ENCODE measurements around the gene DNTTIP2.
"Not testable (repeated sequence)": the region's sequence is repeated elsewhere in the genome, so short reads cannot be mapped to it uniquely, and the experiment has no call there.

The DNTTIP2 gene

DNA sequence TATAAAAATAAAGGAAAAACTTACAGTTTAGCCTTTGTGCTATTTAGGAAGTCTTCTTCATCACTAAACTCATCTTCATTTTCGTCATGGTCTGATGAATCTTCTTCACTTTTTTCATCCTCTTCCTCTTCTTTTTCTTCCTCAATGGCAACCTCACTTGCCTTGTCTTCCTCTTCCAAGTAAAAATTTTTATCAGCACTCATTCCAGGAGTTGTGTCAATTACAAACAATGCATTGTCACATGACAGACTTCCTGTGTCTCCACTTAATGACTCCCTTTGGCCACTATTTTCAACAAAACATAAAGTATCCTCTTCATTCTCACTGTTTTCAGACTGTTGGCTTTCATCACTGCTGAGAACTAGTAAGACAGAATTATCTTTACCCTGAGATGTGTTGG, 2.8 kb downstream of the DNTTIP2 start:
- peak; percentile 22 for DNase-seq (ENCODE audit: low spot score)

- DNase-seq (ENCODE audit: low spot score) = peak; percentile 26
These were observed 4.9 kb downstream of the DNTTIP2 start for GRCh38 chr1:93874025-93874651.

GRCh38 chr1:93871366-93871765, 7.6 kb downstream of the DNTTIP2 start:
- DNase-seq (ENCODE audit: low spot score) = no peak

GRCh38 chr1:93869653-93870052, 9.4 kb downstream of the DNTTIP2 start:
- no peak for DNase-seq (ENCODE audit: low spot score)

DNA sequence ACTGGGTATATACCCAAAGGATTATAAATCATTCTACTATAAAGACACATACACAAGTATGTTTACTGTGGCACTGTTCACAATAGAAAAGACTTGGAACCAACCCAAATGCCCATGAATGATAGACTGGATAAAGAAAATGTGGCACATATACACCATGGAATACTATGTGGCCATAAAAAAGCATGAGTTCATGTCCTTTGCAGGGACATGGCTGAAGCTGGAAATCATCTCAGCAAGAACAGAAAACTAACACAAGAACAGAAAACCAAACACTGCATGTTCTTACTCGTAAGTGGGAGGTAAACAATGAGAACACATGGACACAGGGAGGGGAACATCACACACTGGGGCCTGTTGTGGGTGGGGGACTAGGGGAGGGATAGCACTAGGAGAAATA, 10.5 kb downstream of the DNTTIP2 start:
- not testable (repeated sequence) for DNase-seq (ENCODE audit: low spot score)

DNA sequence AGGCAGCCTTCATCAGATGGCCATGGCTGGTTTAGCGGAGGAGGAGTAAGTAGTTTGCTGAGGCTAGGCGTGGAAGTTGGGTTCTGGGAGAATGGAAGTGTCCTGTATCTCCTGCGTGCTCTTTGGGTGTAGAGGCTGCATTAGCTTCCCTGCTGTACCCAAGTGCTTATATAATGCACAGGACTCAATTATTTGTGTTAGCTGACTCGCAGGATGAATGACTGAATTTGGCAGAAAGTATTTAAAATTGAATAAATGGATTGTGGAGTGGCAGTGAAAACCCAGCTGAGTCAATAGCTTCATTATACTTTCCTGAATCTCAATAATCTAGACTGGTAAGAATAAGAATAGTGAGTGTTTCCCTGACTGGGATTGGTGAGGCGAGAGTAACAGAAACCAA, 13.8 kb downstream of the DNTTIP2 start:
- no peak for DNase-seq (ENCODE audit: low spot score)

DNA sequence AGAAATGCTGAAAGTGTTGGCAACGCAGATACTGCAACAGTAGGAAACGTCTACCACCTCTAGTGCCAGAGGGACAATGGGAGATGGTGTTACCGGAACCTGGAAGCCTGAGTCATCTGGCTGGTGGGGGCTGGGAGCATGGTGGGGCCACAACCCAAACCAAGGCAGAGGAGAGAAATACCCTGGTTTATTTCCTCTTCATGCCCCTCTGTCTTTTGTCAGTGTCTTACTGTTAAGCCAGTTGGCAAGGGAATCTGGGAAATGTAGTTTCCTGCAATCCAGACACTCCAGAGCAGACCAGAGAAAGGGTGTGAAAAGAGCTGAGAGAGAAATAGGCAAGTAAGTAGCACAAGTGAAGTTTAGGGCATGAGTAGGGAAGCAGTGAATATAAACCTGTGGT, 14.8 kb downstream of the DNTTIP2 start:
- DNase-seq (ENCODE audit: low spot score) = no peak

DNA sequence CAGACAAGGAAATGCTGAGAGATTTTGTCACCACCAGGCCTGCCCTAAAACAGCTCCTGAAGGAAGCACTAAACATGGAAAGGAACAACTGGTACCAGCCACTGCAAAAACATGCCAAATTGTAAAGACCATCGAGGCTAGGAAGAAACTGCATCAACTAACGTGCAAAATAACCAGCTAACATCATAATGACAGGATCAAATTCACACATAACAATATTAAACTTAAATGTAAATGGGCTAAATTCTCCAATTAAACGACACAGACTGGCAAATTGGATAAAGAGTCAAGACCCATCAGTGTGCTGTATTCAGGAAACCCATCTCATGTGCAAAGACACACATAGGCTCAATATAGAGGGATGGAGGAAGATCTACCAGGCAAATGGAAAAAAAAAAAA, 21.4 kb downstream of the DNTTIP2 start:
- not testable (repeated sequence) for DNase-seq (ENCODE audit: low spot score)

- not testable (repeated sequence) for DNase-seq (ENCODE audit: low spot score)
These were observed 23.0 kb downstream of the DNTTIP2 start for GRCh38 chr1:93855983-93856382.

GRCh38 chr1:93853940-93854339, 25.1 kb downstream of the DNTTIP2 start:
- DNase-seq (ENCODE audit: low spot score) = no peak

- no peak for DNase-seq (ENCODE audit: low spot score)
These were observed 27.1 kb downstream of the DNTTIP2 start for GRCh38 chr1:93851878-93852277.

DNA sequence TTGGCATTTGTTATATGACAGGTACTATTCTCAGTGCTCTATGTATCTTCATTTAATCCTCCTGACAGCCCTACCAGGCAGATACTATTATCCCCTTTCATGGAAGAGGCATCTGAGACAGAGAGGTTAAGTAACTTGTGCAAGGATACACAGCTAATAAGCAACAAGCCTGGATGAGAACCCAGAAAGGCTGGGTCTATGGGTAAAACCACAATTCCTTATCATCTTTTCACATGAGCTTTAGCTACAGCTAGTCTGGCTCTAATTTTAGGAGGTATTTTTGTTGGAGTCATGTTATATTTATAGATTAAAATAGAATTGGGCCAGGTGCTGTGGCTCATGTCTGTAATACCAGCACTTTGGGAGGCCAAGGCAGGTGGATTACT, 27.7 kb downstream of the DNTTIP2 start:
- no peak for DNase-seq (ENCODE audit: low spot score)

GRCh38 chr1:93850687-93851326, 28.2 kb downstream of the DNTTIP2 start:
- DNase-seq (ENCODE audit: low spot score) = not testable (repeated sequence)

GRCh38 chr1:93848350-93848883, 30.6 kb downstream of the DNTTIP2 start:
- DNase-seq (ENCODE audit: low spot score) = no peak

- peak; percentile 47 for DNase-seq (ENCODE audit: low spot score)
These were observed 31.2 kb downstream of the DNTTIP2 start for GRCh38 chr1:93847811-93848288.

DNA sequence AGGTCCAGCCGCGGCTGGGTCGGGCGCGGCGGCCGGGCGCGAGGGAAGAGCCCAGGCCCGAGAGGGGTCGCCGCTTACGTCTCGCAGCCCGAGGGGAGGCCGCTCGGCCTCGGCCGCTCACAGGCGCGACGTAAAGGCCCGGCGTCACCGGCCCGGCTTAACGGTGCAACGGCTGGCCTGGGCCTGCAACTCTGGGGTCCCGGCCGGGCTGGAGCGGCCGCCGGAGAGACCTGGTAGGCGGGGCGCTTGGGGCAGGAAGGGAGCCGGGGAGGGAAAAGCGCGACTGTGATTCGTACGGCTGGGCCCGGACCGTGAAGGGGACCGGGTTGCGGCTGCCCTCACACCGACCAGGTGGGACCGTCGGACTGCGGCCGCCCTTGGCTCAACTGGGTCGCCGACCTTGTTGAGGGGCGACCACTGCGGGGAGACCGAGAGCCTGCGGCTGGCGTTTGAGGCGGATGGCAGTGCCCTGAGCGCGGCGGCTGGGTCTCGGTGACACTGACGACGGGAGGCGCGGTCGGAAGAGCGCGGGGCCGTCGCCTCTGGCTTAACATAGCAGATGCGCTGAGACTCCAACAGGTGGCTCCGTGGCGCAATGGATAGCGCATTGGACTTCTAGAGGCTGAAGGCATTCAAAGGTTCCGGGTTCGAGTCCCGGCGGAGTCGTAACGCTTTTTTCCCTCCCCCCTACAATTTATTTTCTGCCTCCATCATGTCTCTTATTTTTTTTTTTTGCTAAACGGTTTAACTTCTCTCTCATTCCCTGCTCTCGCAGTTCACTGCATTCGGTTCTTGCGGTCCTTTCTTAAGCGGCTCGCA, 31.8 kb downstream of the DNTTIP2 start:
- peak; percentile 83 for DNase-seq (ENCODE audit: low spot score)

DNA sequence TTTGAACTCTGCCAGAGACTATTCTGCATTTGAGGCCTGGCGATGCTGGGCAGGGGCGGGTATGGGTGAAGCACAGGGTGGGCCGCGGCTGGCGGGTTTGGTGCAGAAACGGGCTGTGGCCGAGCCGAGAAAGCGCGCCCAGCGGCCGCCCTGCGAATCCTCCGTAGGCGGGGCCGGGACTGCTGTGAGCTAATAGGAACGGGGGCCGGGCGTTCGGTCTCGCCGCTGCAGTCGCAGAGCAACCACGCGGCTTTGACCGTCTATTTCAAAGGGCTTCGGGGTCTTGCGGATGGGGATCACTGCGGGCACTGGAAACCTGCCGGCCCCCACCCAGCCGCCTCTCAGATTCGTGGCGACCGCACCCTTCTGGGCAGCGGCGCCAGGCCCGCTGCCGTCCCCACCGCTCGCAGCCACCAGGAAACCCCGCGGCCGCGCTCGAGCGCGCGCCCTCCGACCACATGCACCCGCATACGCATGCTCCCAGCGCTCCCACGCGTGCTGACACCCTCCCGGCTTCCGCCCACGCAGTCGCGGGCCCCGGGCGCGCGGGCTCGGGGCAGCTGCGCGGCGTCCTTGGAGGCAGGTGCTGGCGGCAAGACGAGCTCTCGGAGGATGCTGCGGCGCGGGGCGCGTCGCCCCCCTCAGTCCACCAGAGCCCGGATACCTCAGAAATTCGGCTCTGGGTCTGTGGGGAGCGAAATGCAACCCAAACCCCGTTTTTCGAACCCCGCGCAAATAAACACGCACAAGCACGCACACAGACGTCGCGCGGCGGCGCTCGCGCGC, 32.6 kb downstream of the DNTTIP2 start:
- DNase-seq (ENCODE audit: low spot score) = peak; percentile 69

DNA sequence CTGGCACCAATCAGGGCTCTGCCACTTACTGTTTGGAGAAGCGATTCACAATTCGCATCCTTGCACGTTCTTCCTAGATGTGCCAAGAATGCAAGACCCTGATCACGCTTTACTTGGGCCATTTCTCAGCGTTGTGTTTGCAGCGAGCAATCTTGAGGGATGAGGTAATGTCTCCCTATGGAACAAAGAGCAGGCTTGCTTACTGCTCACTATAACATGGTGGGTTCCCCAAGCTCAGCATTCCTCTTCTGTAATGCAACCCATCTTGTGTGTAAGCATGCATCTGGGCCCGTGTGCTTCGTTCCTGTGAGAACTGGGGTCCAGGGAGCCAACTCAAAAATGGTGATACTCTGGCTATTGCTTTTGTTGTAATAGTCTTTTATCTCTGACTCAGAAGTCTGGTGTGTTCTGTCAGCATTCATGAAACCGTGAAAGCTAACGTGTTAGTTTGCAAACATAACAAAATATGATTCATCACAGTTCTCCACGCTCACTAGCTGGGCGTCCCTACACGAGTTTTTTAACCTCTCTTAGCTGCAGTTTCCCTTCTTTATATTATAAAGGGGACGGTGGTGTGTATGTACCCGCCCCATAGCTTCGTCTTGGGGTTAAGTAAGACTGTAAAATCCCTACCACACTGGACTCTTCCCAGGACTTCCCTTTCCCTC, 33.3 kb downstream of the DNTTIP2 start:
- peak; percentile 77 for DNase-seq (ENCODE audit: low spot score)

DNA sequence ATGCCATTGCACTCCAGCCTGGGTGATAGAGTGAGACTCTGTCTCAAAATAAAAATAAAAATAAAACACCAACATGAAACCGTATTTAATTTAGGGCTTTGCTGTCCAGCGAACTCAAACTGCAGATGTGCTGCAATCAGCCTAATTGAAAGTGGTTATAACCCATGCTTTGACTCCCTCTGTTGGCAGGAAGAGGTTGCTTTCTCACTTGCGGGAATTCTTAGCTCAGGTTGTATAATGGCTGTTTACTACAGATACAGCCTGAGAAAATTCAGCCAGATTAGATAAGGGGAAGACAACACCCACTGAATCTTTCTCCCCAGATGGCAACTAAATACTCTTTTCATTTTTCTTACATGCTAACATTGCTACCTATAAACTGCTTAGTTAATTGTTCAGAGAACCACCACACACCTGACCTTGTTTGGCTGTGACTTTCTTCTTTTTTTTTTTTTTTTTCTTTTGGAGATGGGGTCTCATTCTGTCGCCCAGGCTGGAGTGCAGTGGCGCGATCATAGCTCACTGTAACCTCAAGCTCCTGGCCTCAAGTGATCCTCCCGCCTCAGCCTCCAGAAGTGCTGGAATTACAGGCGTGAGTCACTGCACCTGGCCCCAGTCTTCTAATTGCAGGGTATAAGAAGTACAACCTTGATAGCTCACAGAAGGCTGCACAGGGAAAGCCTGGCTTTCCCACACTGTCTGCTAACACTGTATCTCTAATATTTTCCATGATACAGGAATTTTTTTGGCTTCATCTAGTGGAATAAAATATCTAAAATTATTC, 34.6 kb downstream of the DNTTIP2 start:
- peak; percentile 79 for DNase-seq (ENCODE audit: low spot score)

DNA sequence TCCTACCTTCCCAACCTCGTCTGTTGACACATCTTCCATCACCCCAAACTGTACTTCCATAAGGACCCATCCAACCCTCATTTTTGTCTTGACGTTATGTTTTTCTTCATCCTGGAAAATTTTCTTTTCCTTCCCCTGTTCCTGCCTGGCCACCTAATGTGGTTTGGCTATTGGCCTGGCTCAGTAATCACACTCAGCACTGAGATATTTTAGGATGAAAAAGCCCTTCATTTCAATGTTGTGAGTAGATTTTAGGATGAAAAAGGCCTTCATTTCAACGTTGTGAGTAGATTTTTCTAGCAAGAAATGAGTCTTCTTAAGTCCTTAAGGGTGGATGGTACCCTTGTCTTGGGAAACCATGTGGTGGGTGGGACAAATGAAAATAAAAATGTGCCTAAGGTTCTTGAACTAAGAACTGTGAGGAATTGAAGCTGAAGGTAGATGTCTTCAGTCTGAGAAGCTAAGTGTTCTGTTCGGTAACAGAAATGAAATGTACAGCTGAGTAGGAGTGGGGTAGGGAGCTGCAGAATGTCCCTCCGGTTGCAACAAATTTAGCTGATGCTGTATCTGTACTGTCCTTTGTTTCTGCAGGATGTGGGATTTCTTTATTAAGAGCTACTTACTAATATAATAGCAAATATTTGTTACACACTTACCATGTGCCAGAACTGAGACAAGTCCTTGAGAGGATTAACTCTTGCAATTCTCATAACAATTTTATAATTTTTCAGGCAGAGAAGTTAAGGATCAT, 36.1 kb downstream of the DNTTIP2 start:
- DNase-seq (ENCODE audit: low spot score) = no peak
